GM18873 (cell line): ENCODE measurements around the gene DYNLT4.
"Not testable (repeated sequence)": the region's sequence is repeated elsewhere in the genome, so short reads cannot be mapped to it uniquely, and the experiment has no call there.

Source experiments
- ATAC-seq: cut with Tn5 transposase; IDR thresholded peaks from one replicate; pipeline ENCODE4 v1.9.1; 2021; ENCODE audit warnings: mild to moderate bottlenecking, moderate library complexity, moderate number of reproducible peaks; ENCODE audit not compliant: unreplicated experiment, low FRiP score

The DYNLT4 gene, protein sequence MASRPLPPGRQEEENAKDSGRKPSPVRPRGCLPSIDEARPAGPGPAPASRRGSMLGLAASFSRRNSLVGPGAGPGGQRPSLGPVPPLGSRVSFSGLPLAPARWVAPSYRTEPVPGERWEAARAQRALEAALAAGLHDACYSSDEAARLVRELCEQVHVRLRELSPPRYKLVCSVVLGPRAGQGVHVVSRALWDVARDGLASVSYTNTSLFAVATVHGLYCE

GRCh38 chr1:44806704-44807363 is at the start of gene DYNLT4:
DYNLT4 (minus strand) TSS chr1:44807351; CDS start chr1:44806668, 683 bp downstream.
- ATAC-seq = no peak

GRCh38 chr1:44855742-44856141 is 48.6 kb upstream of the DYNLT4 start:
- no peak for ATAC-seq

GRCh38 chr1:44854970-44855369 is 47.8 kb upstream of the DYNLT4 start:
- no peak for ATAC-seq

- ATAC-seq = no peak
Measured at GRCh38 chr1:44853201-44853600, 46.0 kb upstream of the DYNLT4 start.

DNA sequence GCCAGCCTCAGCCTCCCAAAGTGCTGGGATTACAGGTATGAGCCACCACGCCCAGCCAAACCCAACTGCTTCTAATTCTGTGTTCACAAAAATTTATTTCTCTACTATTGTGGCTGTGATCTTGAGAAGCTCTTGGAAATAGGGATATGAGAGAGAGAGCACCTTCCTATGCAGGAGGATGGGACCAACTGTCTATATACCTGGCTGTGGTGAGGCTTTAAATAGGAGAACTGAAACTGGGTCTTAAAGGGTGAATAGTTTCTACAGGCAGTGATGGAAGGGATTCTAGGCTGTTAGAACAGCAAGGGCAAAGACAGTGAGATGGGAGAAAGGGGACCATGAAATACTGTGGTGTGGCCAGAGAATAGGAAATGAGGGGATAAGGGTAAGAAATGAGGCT is 44.2 kb upstream of the DYNLT4 start:
- ATAC-seq = no peak

- no peak for ATAC-seq
Measured at GRCh38 chr1:44849575-44850132, 42.5 kb upstream of the DYNLT4 start.

- no peak for ATAC-seq
Measured at GRCh38 chr1:44848456-44849181, 41.5 kb upstream of the DYNLT4 start.

- no peak for ATAC-seq
Measured at GRCh38 chr1:44847845-44848244, 40.7 kb upstream of the DYNLT4 start.

GRCh38 chr1:44846985-44847384 is 39.8 kb upstream of the DYNLT4 start:
- ATAC-seq = no peak

GRCh38 chr1:44842862-44843655 is 35.9 kb upstream of the DYNLT4 start, which contains the start of gene PTCH2:
PTCH2 (minus strand) TSS chr1:44843253; CDS start chr1:44842932, 321 bp downstream.
- ATAC-seq = no peak

DNA sequence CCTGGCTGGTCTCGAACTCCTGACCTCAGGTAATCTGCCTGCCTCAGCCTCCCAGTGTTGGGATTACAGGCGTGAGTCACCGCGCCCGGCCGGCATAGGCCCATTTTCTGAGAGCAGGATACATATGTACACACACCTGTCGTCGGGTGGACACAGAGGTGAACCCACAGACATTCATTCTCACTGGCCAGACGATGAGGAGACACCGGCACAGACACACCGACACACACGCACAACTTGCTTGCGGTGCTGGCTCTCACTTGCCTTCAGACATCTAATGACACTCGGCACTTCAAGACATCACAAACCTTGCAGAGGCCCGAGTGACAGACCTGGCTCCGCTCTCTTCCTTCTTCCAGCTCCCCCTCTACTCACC is 35.3 kb upstream of the DYNLT4 start:
- ATAC-seq = no peak

DNA sequence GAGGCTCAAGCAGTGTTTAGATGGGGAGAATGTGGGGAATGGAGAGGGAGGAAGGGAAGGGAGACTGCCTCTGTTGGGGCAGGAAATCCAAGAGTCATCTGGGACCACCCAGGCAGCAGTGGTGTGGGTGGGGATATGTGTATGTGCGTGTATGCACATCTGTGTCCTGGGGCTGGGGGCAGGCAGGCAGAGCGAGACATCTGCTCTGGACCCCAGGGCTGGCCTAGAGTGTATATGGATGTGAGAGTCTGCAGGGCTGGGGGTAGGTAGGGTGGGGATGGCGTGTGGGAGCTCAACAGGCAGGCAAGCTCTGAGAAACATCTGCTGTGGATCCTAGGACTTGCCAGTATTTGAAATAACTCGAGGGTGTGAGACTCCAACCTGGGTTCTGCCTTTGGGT is 32.4 kb upstream of the DYNLT4 start:
- ATAC-seq = no peak

- not testable (repeated sequence) for ATAC-seq
Measured at GRCh38 chr1:44838294-44838693, 31.1 kb upstream of the DYNLT4 start.

GRCh38 chr1:44835738-44836675 is 28.9 kb upstream of the DYNLT4 start:
- ATAC-seq = no peak

DNA sequence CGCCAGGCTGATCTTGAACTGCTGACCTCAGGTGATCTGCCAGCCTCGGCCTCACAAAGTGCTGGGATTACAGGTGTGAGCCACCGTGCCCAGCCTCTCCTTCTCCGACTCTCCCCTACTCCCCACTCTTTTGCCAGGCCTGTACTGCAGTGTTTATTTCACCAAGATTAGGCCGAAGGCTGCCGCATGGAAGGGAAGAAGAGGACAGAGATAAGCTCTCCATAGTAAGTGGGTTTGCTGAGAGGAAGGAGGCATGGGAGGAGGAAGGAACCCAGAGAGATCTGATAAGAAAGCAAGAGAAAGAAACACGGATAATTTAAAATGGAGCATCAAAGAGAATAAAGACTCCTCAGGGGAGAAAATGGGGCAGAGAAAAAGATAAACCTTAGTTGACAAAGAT is 27.2 kb upstream of the DYNLT4 start:
- no peak for ATAC-seq

- ATAC-seq = no peak
Measured at GRCh38 chr1:44832056-44832705, 25.0 kb upstream of the DYNLT4 start.

GRCh38 chr1:44831516-44831915 is 24.4 kb upstream of the DYNLT4 start:
- ATAC-seq = no peak

DNA sequence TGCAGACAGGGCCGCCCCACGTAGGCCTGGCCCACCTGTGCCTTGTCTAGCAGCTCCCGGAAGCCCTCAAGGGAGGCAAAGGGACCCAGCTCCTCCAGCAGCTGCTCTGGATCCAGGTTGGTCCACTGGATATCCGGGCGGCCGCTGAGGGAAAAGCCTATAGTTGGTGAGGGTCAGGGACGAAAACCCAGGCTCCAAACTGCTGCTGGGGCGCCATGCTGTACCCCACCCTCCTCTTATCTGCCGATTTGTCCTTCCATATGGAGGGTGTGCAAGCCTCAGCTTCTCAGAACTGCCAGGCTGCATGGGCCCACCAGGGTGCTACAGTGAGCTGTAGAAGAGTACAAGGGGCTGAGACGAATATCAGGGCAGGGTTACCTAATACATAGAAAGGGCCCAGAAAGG is 23.8 kb upstream of the DYNLT4 start:
- no peak for ATAC-seq
